ENCODE data around the gene LAMTOR2.

- no peak for TF ChIP-seq CTCF (conservative IDR thresholded peaks at IDR 0.05)
- no peak for TF ChIP-seq ZFX (IDR thresholded peaks at IDR 0.05)
Measured at GRCh38 chr1:156065871-156066270, 11.3 kb downstream of the LAMTOR2 start.

All from C4-2B (cell line).